HS-5 (cell line): ENCODE data around the gene SNX30.

Source experiments
- DNase-seq: peaks from one replicate; pipeline ENCODE4 v3.0.0-alpha.2; 2012; ENCODE audit warnings: low read depth

The SNX30 gene

DNA sequence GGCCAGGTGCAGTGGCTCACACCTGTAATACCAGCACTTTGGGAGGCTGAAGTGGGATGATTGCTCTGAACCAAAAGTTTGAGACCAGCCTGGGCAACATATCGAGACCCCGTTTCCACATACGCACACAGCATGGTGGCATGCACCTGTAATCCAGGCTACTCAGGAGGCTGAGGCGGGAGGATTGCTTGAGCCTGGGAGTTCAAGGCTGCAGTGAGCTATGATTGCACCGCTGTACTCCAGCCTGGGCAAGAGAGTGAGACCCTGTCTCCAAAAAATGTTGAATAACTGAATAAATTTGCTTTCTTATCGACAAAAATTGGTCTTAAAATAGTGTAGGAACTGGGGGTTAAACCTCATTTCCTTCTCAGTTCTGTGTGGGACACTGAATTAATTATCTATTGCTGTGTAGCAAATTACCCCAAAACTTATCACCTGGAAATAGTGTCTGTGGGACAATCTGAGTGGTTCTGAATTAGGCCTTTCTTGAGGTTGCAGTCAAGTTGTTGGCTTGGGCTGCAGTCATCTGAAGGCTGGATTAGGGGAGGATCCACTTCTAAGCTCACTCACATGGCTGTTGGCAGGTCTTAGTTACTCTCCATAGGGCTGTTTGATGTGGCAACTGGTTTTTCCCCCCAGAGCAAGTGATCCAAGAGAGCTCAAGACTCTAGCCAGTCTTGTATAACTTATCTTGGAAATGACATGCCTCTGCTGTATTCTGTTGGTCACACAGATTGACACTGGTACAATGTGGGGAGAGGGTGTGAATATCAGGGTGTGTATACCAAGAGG is 2.0 kb downstream of the SNX30 start:
- no peak for DNase-seq

- peak; percentile 76 for DNase-seq
Measured at GRCh38 chr9:112753725-112754124, 3.2 kb downstream of the SNX30 start.

DNA sequence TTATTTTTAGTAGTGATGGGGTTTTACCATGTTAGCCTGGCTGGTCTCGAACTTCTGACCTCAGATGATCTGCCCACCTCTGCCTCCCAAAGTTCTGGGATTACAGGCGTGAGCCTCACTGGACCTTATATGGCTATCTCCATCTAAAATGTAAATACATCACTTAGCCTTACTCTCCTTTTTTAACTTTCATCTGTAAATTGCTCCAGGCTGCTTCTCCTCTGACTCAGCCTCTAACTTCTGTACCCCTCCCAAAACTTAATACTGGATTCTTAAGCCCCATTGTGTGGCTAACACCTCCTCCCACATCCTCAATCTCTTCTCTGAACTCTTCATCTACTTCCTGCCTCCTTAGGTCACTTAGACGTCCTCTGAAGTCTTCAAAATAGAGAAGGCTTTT is 4.0 kb downstream of the SNX30 start:
- DNase-seq = no peak

GRCh38 chr9:112755016-112755427 is 4.5 kb downstream of the SNX30 start:
- no peak for DNase-seq

DNA sequence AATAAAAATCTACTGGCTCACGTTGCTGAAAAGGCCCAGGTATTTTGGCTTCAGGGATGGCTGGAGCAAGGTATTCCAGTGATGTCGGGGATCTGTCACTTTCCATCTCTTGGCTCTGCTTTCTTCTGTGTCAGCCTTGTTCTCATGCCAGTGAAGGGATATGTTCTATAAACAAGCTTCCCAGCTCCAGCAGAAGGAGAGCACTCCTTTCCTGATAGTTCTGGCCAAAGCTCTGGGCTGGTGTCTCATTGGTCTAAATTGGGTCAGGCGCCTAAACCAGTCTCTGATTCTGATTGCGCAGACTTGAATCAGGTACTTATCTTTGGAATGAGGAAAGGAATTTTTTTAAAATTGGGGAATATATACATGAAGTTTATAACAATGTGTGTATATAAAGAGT is 5.1 kb downstream of the SNX30 start:
- no peak for DNase-seq

- no peak for DNase-seq
Measured at GRCh38 chr9:112757282-112757883, 6.8 kb downstream of the SNX30 start.

DNA sequence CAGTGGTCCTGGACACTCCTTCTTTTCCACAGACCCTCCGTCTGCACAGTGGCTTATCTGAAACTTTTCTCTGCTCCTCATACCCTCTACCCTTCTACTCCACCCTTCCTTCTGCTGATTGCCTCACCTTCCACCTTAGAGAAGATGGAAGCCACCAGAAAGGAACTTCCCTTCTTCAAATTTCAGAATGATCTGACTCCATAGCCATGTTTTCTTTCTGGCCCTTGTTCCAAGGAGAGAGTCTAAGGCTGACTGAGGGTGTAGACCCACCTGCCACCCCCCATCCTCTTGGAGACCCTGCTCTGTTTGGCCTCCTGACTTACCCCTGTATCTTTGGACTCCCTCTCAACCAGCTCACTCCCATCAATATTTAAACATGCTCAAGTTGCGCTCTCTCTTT is 7.4 kb downstream of the SNX30 start:
- DNase-seq = no peak

- DNase-seq = no peak
Measured at GRCh38 chr9:112760821-112761220, 10.3 kb downstream of the SNX30 start.

DNA sequence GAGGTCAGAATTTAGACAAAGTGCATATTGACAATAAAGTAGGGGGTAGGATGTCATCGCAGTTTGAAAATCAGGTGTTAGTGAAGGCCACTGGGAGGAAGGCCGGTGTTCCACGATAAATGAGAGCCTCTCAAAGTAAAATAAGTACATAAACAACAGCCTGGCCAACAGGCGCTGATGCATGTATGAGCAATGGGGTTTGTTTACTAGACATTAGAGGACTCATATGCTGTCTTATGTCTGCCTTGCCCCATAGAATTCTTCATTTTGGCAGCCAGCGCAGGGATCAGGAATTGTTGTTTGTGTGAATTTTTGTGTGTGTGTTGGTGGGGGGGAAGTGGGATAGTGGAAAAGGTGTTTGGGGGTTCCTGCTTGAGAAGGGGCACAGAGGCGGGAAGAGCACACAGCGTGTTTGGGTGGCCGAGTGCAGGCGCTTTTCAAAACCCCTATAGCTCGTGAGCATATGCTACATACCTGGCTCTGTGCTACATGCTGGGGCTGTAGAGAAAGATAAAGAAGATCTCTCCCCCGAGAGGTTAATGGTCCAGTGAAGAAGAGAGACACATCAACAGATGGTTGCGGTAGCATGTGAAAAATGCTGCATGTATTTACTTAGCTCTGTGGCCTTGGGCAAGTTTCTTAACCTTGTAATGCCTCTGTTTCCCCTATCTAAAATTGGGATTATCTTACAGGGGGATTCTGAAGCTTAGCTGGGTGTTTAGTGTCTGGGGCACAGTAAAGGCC is 11.5 kb downstream of the SNX30 start:
- DNase-seq = no peak

DNA sequence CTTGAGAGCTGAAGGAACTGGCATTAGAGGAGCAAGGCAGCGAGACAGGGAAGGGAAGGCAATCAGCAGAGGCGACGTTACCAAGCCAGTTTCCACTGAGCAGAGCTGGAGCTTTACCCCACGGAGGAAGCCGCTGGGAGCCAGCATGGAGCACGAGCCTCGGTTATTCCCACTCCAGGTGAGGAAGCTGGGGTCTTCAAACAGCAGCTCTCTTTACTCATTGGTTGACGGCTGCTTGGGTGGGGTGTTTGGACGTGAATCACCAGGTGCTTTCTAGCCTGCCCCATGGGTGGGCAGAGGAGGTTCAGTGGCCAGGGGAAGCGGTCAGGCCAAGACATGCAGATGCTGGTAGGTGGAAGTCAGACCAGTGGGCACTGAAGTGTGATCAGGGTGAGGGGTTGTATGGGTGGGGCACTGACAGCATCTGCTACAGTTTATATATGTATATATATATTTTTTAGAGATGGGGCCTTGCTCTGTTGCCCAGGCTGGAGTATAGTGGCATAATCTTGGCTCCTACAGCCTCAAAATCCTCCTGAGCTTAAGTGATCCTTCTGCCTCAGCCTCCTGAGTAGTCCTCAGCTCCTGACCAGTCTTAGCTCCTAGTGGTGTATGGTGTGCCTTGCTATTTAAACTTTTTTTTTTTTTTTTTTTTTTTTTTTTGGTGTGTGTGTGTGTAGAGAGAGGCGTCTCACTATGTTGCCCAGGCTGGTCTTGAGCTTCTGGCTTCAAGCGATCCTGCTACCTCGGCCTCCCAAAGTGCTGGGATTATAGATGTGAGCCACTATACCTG is 12.4 kb downstream of the SNX30 start:
- no peak for DNase-seq

GRCh38 chr9:112764344-112764743 is 13.8 kb downstream of the SNX30 start:
- no peak for DNase-seq

DNA sequence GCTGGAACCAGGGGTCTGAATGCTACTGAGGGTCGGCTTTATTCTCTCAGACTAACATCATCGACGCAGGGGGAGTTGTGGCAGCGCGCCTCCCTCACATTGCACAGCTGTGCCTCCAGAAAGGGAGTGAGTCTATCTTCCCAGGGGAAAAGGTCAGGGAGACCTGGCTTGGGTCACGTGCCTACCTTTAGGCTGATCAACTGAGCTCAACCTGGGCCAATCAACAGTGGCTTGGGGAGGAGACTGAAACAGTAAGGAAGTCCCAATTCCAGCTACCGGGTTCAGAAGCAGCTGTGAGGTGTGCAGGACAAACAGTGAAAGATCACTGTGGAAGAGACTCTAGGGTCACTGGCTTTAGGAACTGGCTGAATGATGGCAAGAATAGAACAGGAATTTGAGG is 14.3 kb downstream of the SNX30 start:
- DNase-seq = no peak

DNA sequence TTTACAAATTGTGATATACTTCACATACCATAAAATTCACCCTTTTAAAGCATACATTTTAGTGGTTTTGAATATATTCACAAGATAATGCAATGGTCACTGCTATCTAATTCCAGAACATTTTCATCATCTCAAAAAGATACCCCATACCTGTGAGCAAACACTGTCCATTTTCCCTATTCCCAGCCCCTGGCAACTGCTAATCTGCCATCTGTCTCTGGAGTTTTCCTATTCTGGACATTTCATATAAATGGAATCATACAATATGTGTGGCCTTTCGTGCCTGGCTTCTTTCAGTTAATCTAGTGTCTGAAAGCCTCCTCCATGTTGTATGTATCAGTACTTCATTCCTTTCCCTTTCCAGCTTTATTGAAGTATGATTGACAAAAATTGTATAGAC is 14.7 kb downstream of the SNX30 start:
- no peak for DNase-seq

- DNase-seq = no peak
Measured at GRCh38 chr9:112771359-112772214, 21.0 kb downstream of the SNX30 start.

DNA sequence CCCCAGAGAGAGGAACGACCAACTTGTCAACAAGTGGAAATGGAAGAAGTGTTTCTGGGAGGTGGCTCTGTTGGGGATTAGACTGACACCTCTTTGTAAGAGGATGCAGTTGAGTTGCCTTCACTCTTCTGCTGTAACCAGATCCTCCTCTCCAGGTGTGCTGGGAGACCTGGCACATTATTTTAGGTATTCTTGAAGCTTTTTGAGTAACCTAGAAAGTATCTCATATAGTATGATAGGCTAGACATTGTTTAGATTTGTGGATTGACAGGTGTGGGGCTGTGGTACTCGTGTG is 21.6 kb downstream of the SNX30 start:
- no peak for DNase-seq

- DNase-seq = no peak
Measured at GRCh38 chr9:112772551-112772950, 22.0 kb downstream of the SNX30 start.

- no peak for DNase-seq
Measured at GRCh38 chr9:112774006-112774996, 23.7 kb downstream of the SNX30 start.

- no peak for DNase-seq
Measured at GRCh38 chr9:112777914-112778313, 27.4 kb downstream of the SNX30 start.

- DNase-seq = no peak
Measured at GRCh38 chr9:112780450-112781036, 30.0 kb downstream of the SNX30 start.

DNA sequence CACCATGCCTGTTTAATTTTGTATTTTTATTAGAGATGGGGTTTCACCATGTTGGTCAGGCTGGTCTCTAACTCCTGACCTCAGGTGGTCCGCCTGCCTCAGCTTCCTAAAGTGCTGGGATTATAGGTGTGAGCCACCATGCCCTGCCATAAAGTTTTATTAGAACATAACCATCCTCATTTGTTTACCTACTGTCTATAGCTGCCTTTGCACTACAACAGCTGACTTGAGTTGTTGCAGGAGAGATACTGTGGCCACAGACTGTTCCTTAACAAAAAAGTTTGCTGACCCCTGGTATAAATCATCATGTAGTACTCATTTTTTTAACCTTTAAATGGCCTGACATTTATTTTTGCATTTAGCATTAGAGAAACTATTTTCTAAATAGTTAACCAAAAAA is 31.7 kb downstream of the SNX30 start:
- DNase-seq = no peak
